OCI-LY3 (cell line): ENCODE data around the gene ZFAND2A.
"Not testable (repeated sequence)": the region's sequence is repeated elsewhere in the genome, so short reads cannot be mapped to it uniquely, and the experiment has no call there.

Experiments
- CTCF ChIP-seq: fragments of 200-600, 300-600 bp; sonication (generic); IDR thresholded peaks from 2 replicates; pipeline ENCODE4 v1.5.1; 2014; ENCODE audit warnings: antibody characterized with exemption, low read length, low read depth
- EZH2phosphoT487 ChIP-seq: fragments of 200-600 bp; shearing (Covaris generic); IDR thresholded peaks from 2 replicates; pipeline ENCODE4 v1.6.1; 2018; ENCODE audit warnings: antibody characterized with exemption, mixed run types, low read depth

- TF ChIP-seq EZH2phosphoT487, CTCF: not testable (repeated sequence)
Observed at GRCh38 chr7:1155818-1156781, 3.9 kb downstream of the ZFAND2A start.
